Measurements from ENCODE around the gene TPSB2. TPM values are rescaled to one million over a fixed set of nuclear protein-coding genes. Genes with fewer than 3 reads are reported as not detected.

Gene TPSB2
- not detected in 5 replicates for total RNA-seq (2022; extraction: Qiagen RNA extraction; ENCODE audit: low read depth)

DNA sequence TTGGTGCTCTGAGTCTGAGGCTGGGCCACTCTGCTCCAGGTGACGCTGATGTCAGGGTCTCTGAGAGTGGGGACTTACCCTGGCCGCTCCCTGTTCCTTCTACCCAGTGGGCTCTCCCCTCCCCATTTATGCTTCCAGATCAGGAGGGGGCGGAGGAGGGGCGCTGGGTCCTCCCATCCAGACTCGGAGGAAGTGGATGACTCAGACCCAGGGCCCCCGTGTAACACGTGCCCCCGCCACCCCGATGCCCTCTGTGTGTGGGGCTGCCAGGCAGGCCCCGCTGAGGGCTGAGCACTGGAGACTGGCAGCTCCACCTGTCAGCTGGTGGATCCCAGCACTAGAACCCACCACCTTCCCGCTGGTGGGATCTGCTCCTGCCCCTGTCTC is at the start of gene TPSB2:
TPSB2 (minus strand) TSS at position 101 of the 387 bp plus-strand sequence. CDS start 233 bp downstream, outside the sequence.

DNA sequence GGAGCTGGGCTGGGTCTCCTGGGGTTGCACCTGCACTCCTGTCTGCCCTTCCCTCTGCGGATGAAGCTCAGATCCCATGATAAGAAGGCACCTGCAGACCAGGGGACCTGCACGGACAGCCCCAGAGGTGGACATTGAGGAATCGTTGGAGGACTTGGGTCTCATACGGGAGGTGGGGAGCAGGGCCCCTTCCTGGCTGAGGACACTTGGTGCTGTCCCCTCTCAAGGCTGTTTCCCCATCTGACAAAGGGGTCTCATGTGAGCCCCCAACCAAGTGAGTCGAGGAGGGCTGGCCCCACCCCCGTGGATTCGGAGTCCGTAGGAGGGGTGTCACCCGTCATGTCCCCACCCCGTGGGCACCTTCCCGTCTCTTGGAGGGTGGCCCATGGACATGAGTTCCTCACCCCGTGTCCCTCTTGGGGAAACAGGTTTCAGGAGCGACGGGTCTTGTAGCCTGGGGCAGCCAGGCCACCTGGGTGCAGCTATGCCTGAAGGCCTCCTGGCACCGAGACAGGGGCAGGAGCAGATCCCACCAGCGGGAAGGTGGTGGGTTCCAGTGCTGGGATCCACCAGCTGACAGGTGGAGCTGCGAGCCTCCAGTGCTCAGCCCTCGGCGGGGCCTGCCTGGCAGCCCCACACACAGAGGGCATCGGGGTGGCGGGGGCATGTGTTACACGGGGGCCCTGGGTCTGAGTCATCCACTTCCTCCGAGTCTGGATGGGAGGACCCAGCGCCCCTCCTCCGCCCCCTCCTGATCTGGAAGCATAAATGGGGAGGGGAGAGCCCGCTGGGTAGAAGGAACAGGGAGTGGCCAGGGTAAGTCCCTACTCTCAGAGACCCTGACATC is 25.5 kb upstream of the TPSB2 start, which contains the start of gene TPSD1:
TPSD1 (plus strand) TSS at position 794 of the 847 bp plus-strand sequence. CDS start 212 bp downstream, outside the sequence.

DNA sequence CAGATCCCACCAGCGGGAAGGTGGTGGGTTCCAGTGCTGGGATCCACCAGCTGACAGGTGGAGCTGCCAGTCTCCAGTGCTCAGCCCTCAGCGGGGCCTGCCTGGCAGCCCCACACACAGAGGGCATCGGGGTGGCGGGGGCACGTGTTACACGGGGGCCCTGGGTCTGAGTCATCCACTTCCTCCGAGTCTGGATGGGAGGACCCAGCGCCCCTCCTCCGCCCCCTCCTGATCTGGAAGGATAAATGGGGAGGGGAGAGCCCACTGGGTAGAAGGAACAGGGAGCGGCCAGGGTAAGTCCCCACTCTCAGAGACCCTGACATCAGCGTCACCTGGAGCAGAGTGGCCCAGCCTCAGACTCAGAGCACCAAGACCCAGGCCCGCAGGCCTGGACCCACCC is 10.5 kb upstream of the TPSB2 start, which contains the start of gene TPSAB1:
TPSAB1 (plus strand) TSS at position 270 of the 400 bp plus-strand sequence. CDS start 234 bp downstream, outside the sequence.

DNA sequence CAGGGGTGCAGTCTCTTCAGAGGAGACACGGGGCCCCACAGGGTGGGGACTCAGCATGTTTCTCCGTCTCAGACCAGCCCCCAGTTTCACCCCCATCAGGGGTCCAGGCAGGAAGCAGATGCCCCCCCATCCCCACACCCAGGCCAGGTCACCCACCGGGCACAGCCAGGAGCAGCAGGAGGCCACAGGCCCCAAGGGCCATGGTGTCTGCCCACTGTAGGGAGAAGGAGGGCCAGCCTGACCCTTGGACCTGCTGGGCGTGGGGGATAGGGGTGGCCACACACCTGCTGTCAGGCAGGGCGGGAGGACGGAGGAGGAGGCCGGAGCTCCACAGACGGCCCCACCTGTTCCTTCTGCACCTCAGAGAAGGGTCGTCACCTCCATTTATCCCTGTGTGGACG is 4.9 kb downstream of the TPSB2 start, which contains the start of gene TPSG1:
TPSG1 (minus strand) TSS at position 218 of the 401 bp plus-strand sequence; CDS start at position 202, 16 bp downstream.

Other genes starting within 250 kb of the TPSB2 start
- 1.5 to 2.6 TPM (median 1.8 TPM) in 5 replicates for gene SOX8, start 248.4 kb downstream of the TPSB2 start, total RNA-seq (2022; extraction: Qiagen RNA extraction; ENCODE audit: low read depth)
- 0.20 to 0.33 TPM (median 0.25 TPM) in 5 replicates for gene SSTR5, start 157.4 kb downstream of the TPSB2 start, total RNA-seq (2022; extraction: Qiagen RNA extraction; ENCODE audit: low read depth)
- gene C1QTNF8, start 133.9 kb downstream of the TPSB2 start, total RNA-seq (2022; extraction: Qiagen RNA extraction; ENCODE audit: low read depth): not detected in 5 replicates
- gene CACNA1H, start 77.1 kb downstream of the TPSB2 start, total RNA-seq (2022; extraction: Qiagen RNA extraction; ENCODE audit: low read depth): 7.0 to 13.9 TPM (median 11.7 TPM) in 5 replicates
- 0.14 TPM in 1 of 5 replicates, not detected in the others for gene TPSG1, start 4.9 kb downstream of the TPSB2 start, total RNA-seq (2022; extraction: Qiagen RNA extraction; ENCODE audit: low read depth)
- 0.21 TPM in 1 of 5 replicates, not detected in the others for gene TPSAB1, start 10.5 kb upstream of the TPSB2 start, total RNA-seq (2022; extraction: Qiagen RNA extraction; ENCODE audit: low read depth)
- not detected in 5 replicates for gene TPSD1, start 25.9 kb upstream of the TPSB2 start, total RNA-seq (2022; extraction: Qiagen RNA extraction; ENCODE audit: low read depth)
- 162 to 245 TPM (median 176 TPM) in 5 replicates for gene UBE2I, start 79.5 kb upstream of the TPSB2 start, total RNA-seq (2022; extraction: Qiagen RNA extraction; ENCODE audit: low read depth)
- 0.90 to 1.2 TPM (median 0.99 TPM) in 5 replicates for gene BAIAP3, start 103.5 kb upstream of the TPSB2 start, total RNA-seq (2022; extraction: Qiagen RNA extraction; ENCODE audit: low read depth)
- 56.5 to 98.9 TPM (median 94.1 TPM) in 5 replicates for gene TSR3, start 121.7 kb upstream of the TPSB2 start, total RNA-seq (2022; extraction: Qiagen RNA extraction; ENCODE audit: low read depth)
- gene GNPTG, start 121.7 kb upstream of the TPSB2 start, total RNA-seq (2022; extraction: Qiagen RNA extraction; ENCODE audit: low read depth): 22.0 to 35.1 TPM (median 34.2 TPM) in 5 replicates
- 23.4 to 44.3 TPM (median 41.7 TPM) in 5 replicates for gene UNKL, start 184.5 kb upstream of the TPSB2 start, total RNA-seq (2022; extraction: Qiagen RNA extraction; ENCODE audit: low read depth)
- 30.1 to 39.9 TPM (median 36.1 TPM) in 5 replicates for gene UQCC4, start 190.6 kb upstream of the TPSB2 start, total RNA-seq (2022; extraction: Qiagen RNA extraction; ENCODE audit: low read depth)
- gene PERCC1, start 200.9 kb upstream of the TPSB2 start, total RNA-seq (2022; extraction: Qiagen RNA extraction; ENCODE audit: low read depth): not detected in 5 replicates
- 0.13 to 0.49 TPM (median 0.41 TPM) in 5 replicates for gene CCDC154, start 214.4 kb upstream of the TPSB2 start, total RNA-seq (2022; extraction: Qiagen RNA extraction; ENCODE audit: low read depth)
- 54.7 to 83.5 TPM (median 74.9 TPM) in 5 replicates for gene CLCN7, start 244.8 kb upstream of the TPSB2 start, total RNA-seq (2022; extraction: Qiagen RNA extraction; ENCODE audit: low read depth)

Measured in A549 treated with RU486 at 1 μM for 4 hours (cell line).